Esophagus squamous epithelium (tissue), 4 donors: ENCODE data around the gene ARSA.

Source experiments
- CTCF ChIP-seq, 6 experiments: fragments of 450-650 bp in 4 of 6; fragments of 200-600 bp in 2 of 6; sonication (generic) in 2 of 6; IDR thresholded peaks; one replicate each; pipeline ENCODE4 v1.5.1; 2016 to 2019; ENCODE audit warnings: antibody characterized with exemption in 6 of 6, mild to moderate bottlenecking in 4 of 6, moderate library complexity in 4 of 6
- POLR2A ChIP-seq, 4 donors: fragments of 450-650 bp; IDR thresholded peaks; one replicate each; pipeline ENCODE4 v1.6.1; 2017; ENCODE audit warnings: antibody characterized with exemption in 4 of 4, mild to moderate bottlenecking in 4 of 4, moderate library complexity in 3 of 4

GRCh38 chr22:50674130-50674500 is 46.2 kb upstream of the ARSA start:
- TF ChIP-seq POLR2A (IDR thresholded peaks at IDR 0.05), result no peak
- no peak for TF ChIP-seq CTCF (IDR thresholded peaks at IDR 0.05)
